Endothelial cell of umbilical vein (primary cell): ENCODE results near the gene RABEP1.

ENCODE experiments used
- POLR2AphosphoS5 ChIP-seq: IDR thresholded peaks from 2 replicates; pipeline ENCODE4 v1.6.1; 2012; ENCODE audit warnings: low read depth, mild to moderate bottlenecking, control low read depth, low read length, moderate library complexity; ENCODE audit not compliant: insufficient read depth
- TF ChIP-seq, protein P1 (sequence below), 2 donors: IDR thresholded peaks; 1 replicate in 1 of 2; 2 replicates in 1 of 2; pipeline ENCODE4 v1.5.1; 2011; ENCODE audit warnings: low read length in 2 of 2, mild to moderate bottlenecking in 2 of 2, moderate library complexity in 2 of 2, control low read depth in 1 of 2, inconsistent platforms in 1 of 2, low read depth in 1 of 2; ENCODE audit not compliant: insufficient read depth in 1 of 2; ENCODE audit errors: extremely low read depth in 1 of 2

DNA sequence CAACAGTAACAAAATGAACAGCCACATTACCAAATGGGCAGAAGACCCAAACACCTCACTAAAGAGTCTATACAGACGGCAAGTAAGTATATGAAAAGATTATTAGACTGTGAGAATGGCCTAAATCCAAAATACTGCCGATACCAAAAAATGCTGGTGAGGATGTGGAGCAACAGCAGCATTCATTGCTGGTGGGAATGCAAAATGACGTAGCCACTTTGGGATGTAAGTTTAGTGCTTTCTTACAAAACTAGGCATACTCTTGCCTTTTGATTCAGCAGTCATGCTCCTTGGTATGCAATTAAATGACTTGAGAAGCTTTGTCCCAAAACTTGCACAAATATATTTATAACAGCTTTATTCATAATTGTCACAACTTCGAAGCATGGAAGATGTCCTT is 43.8 kb downstream of the RABEP1 start:
- TF ChIP-seq, protein P1, sequence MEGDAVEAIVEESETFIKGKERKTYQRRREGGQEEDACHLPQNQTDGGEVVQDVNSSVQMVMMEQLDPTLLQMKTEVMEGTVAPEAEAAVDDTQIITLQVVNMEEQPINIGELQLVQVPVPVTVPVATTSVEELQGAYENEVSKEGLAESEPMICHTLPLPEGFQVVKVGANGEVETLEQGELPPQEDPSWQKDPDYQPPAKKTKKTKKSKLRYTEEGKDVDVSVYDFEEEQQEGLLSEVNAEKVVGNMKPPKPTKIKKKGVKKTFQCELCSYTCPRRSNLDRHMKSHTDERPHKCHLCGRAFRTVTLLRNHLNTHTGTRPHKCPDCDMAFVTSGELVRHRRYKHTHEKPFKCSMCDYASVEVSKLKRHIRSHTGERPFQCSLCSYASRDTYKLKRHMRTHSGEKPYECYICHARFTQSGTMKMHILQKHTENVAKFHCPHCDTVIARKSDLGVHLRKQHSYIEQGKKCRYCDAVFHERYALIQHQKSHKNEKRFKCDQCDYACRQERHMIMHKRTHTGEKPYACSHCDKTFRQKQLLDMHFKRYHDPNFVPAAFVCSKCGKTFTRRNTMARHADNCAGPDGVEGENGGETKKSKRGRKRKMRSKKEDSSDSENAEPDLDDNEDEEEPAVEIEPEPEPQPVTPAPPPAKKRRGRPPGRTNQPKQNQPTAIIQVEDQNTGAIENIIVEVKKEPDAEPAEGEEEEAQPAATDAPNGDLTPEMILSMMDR (IDR thresholded peaks at IDR 0.05; ENCODE audit: extremely low read depth in 1 of 2, insufficient read depth in 1 of 2, low read depth in 1 of 2, low read length in 2 of 2) = no peak
- no peak for TF ChIP-seq POLR2AphosphoS5
